Heart left ventricle (tissue), 16 donors: ENCODE results near the gene CT45A7. TPM values are rescaled to one million over a fixed set of nuclear protein-coding genes. Genes with fewer than 3 reads are reported as not detected.
"Not testable (repeated sequence)": the region's sequence is repeated elsewhere in the genome, so short reads cannot be mapped to it uniquely, and the experiment has no call there.

Experiments used
- ATAC-seq, 4 donors: fragments of 200-7000 bp; cut with Tn5 transposase; one replicate each; pipeline ENCODE4 v1.9.1; 2020 to 2022; ENCODE audit warnings: moderate library complexity in 4 of 4, mild to moderate bottlenecking in 3 of 4, moderate number of reproducible peaks in 1 of 4
- DNase-seq, 5 donors: peaks; one replicate each; pipeline ENCODE4 v3.0.0-alpha.2; 2020
- H3K27ac ChIP-seq, 12 donors: fragments of 200-600 bp; sonication (generic) in 4 of 12; one replicate each; pipeline versions ENCODE4 v1.5.0 to v1.8.0; 2016 to 2022; ENCODE audit warnings: mild to moderate bottlenecking in 2 of 12
- H3K27me3 ChIP-seq, 9 donors: fragments of 200-600 bp; sonication (generic) in 2 of 9; one replicate each; pipeline versions ENCODE4 v1.5.1 to v1.8.0; 2016 to 2022; ENCODE audit warnings: mild to moderate bottlenecking in 3 of 9
- H3K36me3 ChIP-seq, 9 donors: fragments of 200-600 bp; sonication (generic) in 2 of 9; one replicate each; pipeline versions ENCODE4 v1.5.0 to v1.8.0; 2018 to 2022; ENCODE audit warnings: mild to moderate bottlenecking in 2 of 9
- H3K4me1 ChIP-seq, 12 donors: fragments of 200-600 bp; sonication (generic) in 4 of 12; one replicate each; pipeline versions ENCODE4 v1.5.0 to v1.8.0; 2016 to 2022; ENCODE audit warnings: mild to moderate bottlenecking in 3 of 12
- H3K4me3 ChIP-seq, 12 donors: fragments of 200-600 bp; sonication (generic) in 4 of 12; one replicate each; pipeline versions ENCODE4 v1.5.0 to v1.8.0; 2017 to 2022; ENCODE audit warnings: mild to moderate bottlenecking in 9 of 12, moderate library complexity in 4 of 12
- H3K9me3 ChIP-seq, 12 donors: fragments of 200-600 bp; sonication (generic) in 4 of 12; one replicate each; pipeline versions ENCODE4 v1.5.0 to v1.8.0; 2016 to 2022; ENCODE audit warnings: mild to moderate bottlenecking in 1 of 12
- WGBS, 4 donors: extraction: QIAGEN DNeasy Blood & Tissue Kit in 2 of 4; methylation state at CpG; one replicate each; pipeline versions ENCODE4 v1.1.5 to v1.1.7; 2013 to 2018; 5-methylcytosine and 5-hydroxymethylcytosine counted together
- intact Hi-C, 10 donors: fragments of 100-400 bp; cut with DNase I; formaldehyde crosslinking; loops; one replicate each; pipeline versions ENCODE4 v1.11.1 to v1.14.2; 2022
- long read RNA-seq, 3 donors: library from polyadenylated mRNA; unstranded; transcript quantifications; one replicate each; pipeline ENCODE4 v2.0.0, GENCODE V29; 2020 to 2021
- polyA plus RNA-seq, 2 donors: library from polyadenylated mRNA; stranded (reverse); fragments of 200-250 nt; gene quantifications; one replicate each; pipeline ENCODE4 v1.2.3, GENCODE V29; 2013
- total RNA-seq, 9 donors: library from RNA; depleted of rRNA in 2 of 9; stranded (reverse); fragments of >200 nt in 2 of 9; fragmentation: NEBNext Ultra II Directional in 3 of 9; extraction: Animal tissue kit (Norgen Biotek cat#: 25700) in 3 of 9; gene quantifications; one replicate each; pipeline versions ENCODE4 v1.1.0 to v1.2.4, GENCODE V29; 2016 to 2023
- donor health status: ischemic (EF 13 %, LVEDD 7.1; RV severe dilation, severe dysfunction).
- donor health status: healthy with polysubstance abuse.
- donor health status: DM: no; HTN: yes; CAD: no.
- donor health status: DM: no; HTN: no; CAD: no.
- donor health status: ischemic (EF 25% LVEDD 6.9; RV normal size, moderate dysfunction).
- donor health status: ischemic (EF 25% LVEDD 5.7; RV mildly dilated, moderate dysfunction).
- donor health status: healthy.
- donor health status: DM: yes; HTN: yes; CAD: no.
- donor health status: ischemic (EF 35%, LVEDD 5.7; RV mildly dilated, moderate dysfunction).
- donor health status: nonischemic (EF 11% LVEDD 7.7; RV severe dilation, severe dysfunction).
- donor health status: DM: yes; HTN: yes; CAD: no.
- donor health status: PGD.
- donor health status: ischemic (EF 29% LVEDD 5.4; RV normal size, mild dysfunction).
- donor health status: nonischemic (EF 23%, LVEDD 6.1; RV moderate dilation, normal function).

Gene CT45A7, protein sequence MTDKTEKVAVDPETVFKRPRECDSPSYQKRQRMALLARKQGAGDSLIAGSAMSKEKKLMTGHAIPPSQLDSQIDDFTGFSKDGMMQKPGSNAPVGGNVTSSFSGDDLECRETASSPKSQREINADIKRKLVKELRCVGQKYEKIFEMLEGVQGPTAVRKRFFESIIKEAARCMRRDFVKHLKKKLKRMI
- total RNA-seq (not detected), polyA plus RNA-seq (not detected)
- long read RNA-seq, donor 1: 0 reads
- long read RNA-seq, donor 2: 0 reads
- long read RNA-seq, donor 3: 0 reads

DNA sequence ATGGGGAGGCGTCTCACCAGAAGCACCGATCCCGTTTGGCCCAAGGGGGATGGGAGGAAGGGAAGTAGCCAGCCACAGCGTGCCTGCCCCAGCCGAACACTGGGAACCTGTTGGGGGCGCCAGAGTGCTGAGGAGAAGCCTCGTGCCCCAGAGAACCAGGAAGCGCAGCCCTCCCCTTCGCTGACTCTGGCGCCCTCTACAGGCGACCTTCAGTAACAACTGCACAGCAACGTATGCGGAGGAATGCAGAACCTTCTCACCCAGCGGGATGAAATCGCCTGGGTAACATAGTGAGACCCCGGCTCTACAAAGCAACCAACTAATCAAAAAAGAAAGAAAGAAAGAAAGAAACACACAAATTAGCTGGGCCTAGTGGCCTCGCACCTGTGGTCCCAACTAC is at the start of gene CT45A7:
CT45A7 (minus strand) TSS at position 101 of the 400 bp plus-strand sequence. CDS start 3,747 bp downstream, outside the sequence.
- DNase-seq, H3K36me3 ChIP-seq, intact Hi-C loops, H3K4me3 ChIP-seq, H3K4me1 ChIP-seq, H3K9me3 ChIP-seq, ATAC-seq, H3K27ac ChIP-seq, H3K27me3 ChIP-seq: not testable (repeated sequence)
- no CpG with 5 or more reads among the region's 17 CpGs for WGBS, 4 donors

DNA sequence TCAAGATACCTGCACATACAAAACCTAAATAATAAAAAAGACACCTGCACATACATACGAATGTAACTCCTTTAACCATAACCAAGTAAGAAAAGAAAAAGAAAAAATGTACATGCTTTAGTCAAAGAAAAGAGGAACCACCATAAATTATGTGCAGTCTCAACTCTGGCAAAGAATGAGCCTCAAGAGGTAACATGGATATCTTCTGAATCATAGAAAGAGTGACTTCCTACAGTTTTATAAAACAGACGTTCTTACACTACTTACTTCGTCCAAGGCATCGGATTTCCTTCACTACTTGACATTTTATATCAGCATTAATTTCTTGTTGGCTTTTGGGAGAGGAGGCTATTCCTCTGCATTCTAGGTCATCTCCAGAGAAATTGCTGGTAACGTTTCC is 45.7 kb upstream of the CT45A7 start:
- ATAC-seq, H3K27ac ChIP-seq, intact Hi-C loops, H3K4me1 ChIP-seq, H3K36me3 ChIP-seq, H3K9me3 ChIP-seq, H3K4me3 ChIP-seq, DNase-seq, H3K27me3 ChIP-seq: not testable (repeated sequence)
- 54 to 70% (median 65%) methylated on average over 4 to 5 of the region's 5 CpGs for WGBS, 4 donors

DNA sequence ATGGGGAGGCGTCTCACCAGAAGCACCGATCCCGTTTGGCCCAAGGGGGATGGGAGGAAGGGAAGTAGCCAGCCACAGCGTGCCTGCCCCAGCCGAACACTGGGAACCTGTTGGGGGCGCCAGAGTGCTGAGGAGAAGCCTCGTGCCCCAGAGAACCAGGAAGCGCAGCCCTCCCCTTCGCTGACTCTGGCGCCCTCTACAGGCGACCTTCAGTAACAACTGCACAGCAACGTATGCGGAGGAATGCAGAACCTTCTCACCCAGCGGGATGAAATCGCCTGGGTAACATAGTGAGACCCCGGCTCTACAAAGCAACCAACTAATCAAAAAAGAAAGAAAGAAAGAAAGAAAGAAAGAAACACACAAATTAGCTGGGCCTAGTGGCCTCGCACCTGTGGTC is 34.6 kb upstream of the CT45A7 start, which contains the start of gene CT45A9:
CT45A9 (minus strand) TSS at position 101 of the 400 bp plus-strand sequence. CDS start 3,751 bp downstream, outside the sequence.
- H3K27ac ChIP-seq, H3K36me3 ChIP-seq, H3K27me3 ChIP-seq, H3K9me3 ChIP-seq, H3K4me1 ChIP-seq, DNase-seq, ATAC-seq, intact Hi-C loops, H3K4me3 ChIP-seq: not testable (repeated sequence)
- WGBS, 4 donors: no CpG with 5 or more reads among the region's 17 CpGs

DNA sequence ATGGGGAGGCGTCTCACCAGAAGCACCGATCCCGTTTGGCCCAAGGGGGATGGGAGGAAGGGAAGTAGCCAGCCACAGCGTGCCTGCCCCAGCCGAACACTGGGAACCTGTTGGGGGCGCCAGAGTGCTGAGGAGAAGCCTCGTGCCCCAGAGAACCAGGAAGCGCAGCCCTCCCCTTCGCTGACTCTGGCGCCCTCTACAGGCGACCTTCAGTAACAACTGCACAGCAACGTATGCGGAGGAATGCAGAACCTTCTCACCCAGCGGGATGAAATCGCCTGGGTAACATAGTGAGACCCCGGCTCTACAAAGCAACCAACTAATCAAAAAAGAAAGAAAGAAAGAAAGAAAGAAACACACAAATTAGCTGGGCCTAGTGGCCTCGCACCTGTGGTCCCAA is 17.4 kb upstream of the CT45A7 start, which contains the start of gene CT45A8:
CT45A8 (minus strand) TSS at position 101 of the 400 bp plus-strand sequence. CDS start 3,755 bp downstream, outside the sequence.
- intact Hi-C loops, H3K9me3 ChIP-seq, H3K4me1 ChIP-seq, H3K36me3 ChIP-seq, H3K27ac ChIP-seq, H3K27me3 ChIP-seq, H3K4me3 ChIP-seq, ATAC-seq, DNase-seq: not testable (repeated sequence)
- WGBS, 4 donors: no CpG with 5 or more reads among the region's 17 CpGs

DNA sequence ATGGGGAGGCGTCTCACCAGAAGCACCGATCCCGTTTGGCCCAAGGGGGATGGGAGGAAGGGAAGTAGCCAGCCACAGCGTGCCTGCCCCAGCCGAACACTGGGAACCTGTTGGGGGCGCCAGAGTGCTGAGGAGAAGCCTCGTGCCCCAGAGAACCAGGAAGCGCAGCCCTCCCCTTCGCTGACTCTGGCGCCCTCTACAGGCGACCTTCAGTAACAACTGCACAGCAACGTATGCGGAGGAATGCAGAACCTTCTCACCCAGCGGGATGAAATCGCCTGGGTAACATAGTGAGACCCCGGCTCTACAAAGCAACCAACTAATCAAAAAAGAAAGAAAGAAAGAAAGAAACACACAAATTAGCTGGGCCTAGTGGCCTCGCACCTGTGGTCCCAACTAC is 17.2 kb downstream of the CT45A7 start, which contains the start of gene CT45A2:
CT45A2 (minus strand) TSS at position 101 of the 400 bp plus-strand sequence. CDS start 3,747 bp downstream, outside the sequence.
- H3K9me3 ChIP-seq, H3K4me3 ChIP-seq, DNase-seq, H3K36me3 ChIP-seq, H3K27me3 ChIP-seq, intact Hi-C loops, H3K4me1 ChIP-seq, ATAC-seq, H3K27ac ChIP-seq: not testable (repeated sequence)
- no CpG with 5 or more reads among the region's 17 CpGs for WGBS, 4 donors

DNA sequence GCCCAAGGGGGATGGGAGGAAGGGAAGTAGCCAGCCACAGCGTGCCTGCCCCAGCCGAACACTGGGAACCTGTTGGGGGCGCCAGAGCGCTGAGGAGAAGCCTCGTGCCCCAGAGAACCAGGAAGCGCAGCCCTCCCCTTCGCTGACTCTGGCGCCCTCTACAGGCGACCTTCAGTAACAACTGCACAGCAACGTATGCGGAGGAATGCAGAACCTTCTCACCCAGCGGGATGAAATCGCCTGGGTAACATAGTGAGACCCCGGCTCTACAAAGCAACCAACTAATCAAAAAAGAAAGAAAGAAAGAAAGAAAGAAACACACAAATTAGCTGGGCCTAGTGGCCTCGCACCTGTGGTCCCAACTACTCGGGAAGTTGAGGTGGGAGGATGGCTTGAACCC is 34.4 kb downstream of the CT45A7 start, which contains the start of gene CT45A6:
CT45A6 (minus strand) TSS at position 101 of the 400 bp plus-strand sequence. CDS start 3,794 bp downstream, outside the sequence.
- H3K4me3 ChIP-seq, H3K9me3 ChIP-seq, H3K4me1 ChIP-seq, intact Hi-C loops, ATAC-seq, H3K27ac ChIP-seq, DNase-seq, H3K27me3 ChIP-seq, H3K36me3 ChIP-seq: not testable (repeated sequence)
- WGBS, 4 donors: no CpG with 5 or more reads among the region's 16 CpGs

DNA sequence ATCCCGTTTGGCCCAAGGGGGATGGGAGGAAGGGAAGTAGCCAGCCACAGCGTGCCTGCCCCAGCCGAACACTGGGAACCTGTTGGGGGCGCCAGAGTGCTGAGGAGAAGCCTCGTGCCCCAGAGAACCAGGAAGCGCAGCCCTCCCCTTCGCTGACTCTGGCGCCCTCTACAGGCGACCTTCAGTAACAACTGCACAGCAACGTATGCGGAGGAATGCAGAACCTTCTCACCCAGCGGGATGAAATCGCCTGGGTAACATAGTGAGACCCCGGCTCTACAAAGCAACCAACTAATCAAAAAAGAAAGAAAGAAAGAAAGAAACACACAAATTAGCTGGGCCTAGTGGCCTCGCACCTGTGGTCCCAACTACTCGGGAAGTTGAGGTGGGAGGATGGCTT is 51.7 kb downstream of the CT45A7 start, which contains the start of gene CT45A5:
CT45A5 (minus strand) TSS at position 101 of the 400 bp plus-strand sequence. CDS start 3,774 bp downstream, outside the sequence.
- intact Hi-C loops, DNase-seq, H3K9me3 ChIP-seq, H3K27ac ChIP-seq, H3K4me1 ChIP-seq, H3K27me3 ChIP-seq, ATAC-seq, H3K36me3 ChIP-seq, H3K4me3 ChIP-seq: not testable (repeated sequence)
- WGBS, 4 donors: no CpG with 5 or more reads among the region's 16 CpGs

Other genes with a start within 250 kb of the CT45A7 start
- not detected for gene CT45A1, start 123.6 kb downstream of the CT45A7 start, total RNA-seq
- not detected for gene CT45A1, start 123.6 kb downstream of the CT45A7 start, polyA plus RNA-seq
- gene CT45A3, start 69.1 kb downstream of the CT45A7 start, total RNA-seq: not detected
- gene CT45A3, start 69.1 kb downstream of the CT45A7 start, polyA plus RNA-seq: not detected
- not detected for gene CT45A5, start 51.8 kb downstream of the CT45A7 start, total RNA-seq
- not detected for gene CT45A5, start 51.8 kb downstream of the CT45A7 start, polyA plus RNA-seq
- not detected for gene CT45A6, start 34.5 kb downstream of the CT45A7 start, total RNA-seq
- not detected for gene CT45A6, start 34.5 kb downstream of the CT45A7 start, polyA plus RNA-seq
- not detected for gene CT45A2, start 17.3 kb downstream of the CT45A7 start, total RNA-seq
- not detected for gene CT45A2, start 17.3 kb downstream of the CT45A7 start, polyA plus RNA-seq
- not detected for gene CT45A8, start 17.3 kb upstream of the CT45A7 start, total RNA-seq
- gene CT45A8, start 17.3 kb upstream of the CT45A7 start, polyA plus RNA-seq: not detected
- gene CT45A9, start 34.5 kb upstream of the CT45A7 start, total RNA-seq: not detected
- gene CT45A9, start 34.5 kb upstream of the CT45A7 start, polyA plus RNA-seq: not detected
- gene CT45A10, start 56.2 kb upstream of the CT45A7 start, total RNA-seq: not detected
- not detected for gene CT45A10, start 56.2 kb upstream of the CT45A7 start, polyA plus RNA-seq
- not detected for gene SAGE1, start 56.4 kb upstream of the CT45A7 start, total RNA-seq
- gene SAGE1, start 56.4 kb upstream of the CT45A7 start, polyA plus RNA-seq: not detected
- 10 to 100 TPM; 22.8 to 34.4 (median 26.5) TPM for gene MMGT1, start 136.7 kb upstream of the CT45A7 start, total RNA-seq
- 10 to 100 TPM in 1 of 2 donors, 1 to 10 TPM in 1; 1.6 to 28.6 TPM for gene MMGT1, start 136.7 kb upstream of the CT45A7 start, polyA plus RNA-seq
- 10 to 100 TPM; 14.3 to 23.2 (median 15.6) TPM for gene SLC9A6, start 148.2 kb upstream of the CT45A7 start, total RNA-seq
- 10 to 100 TPM; 10.6 to 20.5 TPM for gene SLC9A6, start 148.2 kb upstream of the CT45A7 start, polyA plus RNA-seq